DND-41 (cell line): ENCODE data around the gene RAB33A.

ENCODE experiments used
- ATAC-seq: fragments of 200-7000 bp; cut with Tn5 transposase; 3 replicates; pipeline ENCODE4 v1.9.1; 2021; ENCODE audit warnings: low read depth; ENCODE audit not compliant: insufficient read depth
- DNase-seq: peaks from one replicate; pipeline ENCODE4 v3.0.0-alpha.2; 2020
- H2AFZ ChIP-seq: 2 replicates; pipeline ENCODE4 v1.6.0; 2012; ENCODE audit warnings: low read depth, low read length
- H3K27ac ChIP-seq: 2 replicates; pipeline ENCODE4 v1.5.1; 2012; ENCODE audit warnings: low read length, inconsistent platforms
- H3K27me3 ChIP-seq: fragments of 200-600 bp; sonication (generic); 2 replicates; pipeline ENCODE4 v1.6.0; 2012; ENCODE audit warnings: low read length, mild to moderate bottlenecking, inconsistent platforms; ENCODE audit not compliant: insufficient read depth, poor library complexity
- H3K36me3 ChIP-seq: 2 replicates; pipeline ENCODE4 v1.5.1; 2012; ENCODE audit warnings: low read length, inconsistent platforms; ENCODE audit not compliant: insufficient read depth
- H3K4me1 ChIP-seq: 2 replicates; pipeline ENCODE4 v1.5.1; 2012; ENCODE audit warnings: mild to moderate bottlenecking, low read length; ENCODE audit not compliant: insufficient read depth
- H3K4me2 ChIP-seq: 2 replicates; pipeline ENCODE4 v1.6.0; 2012; ENCODE audit warnings: mild to moderate bottlenecking, moderate library complexity, low read length, inconsistent platforms; ENCODE audit not compliant: insufficient read depth
- H3K4me3 ChIP-seq, 2 experiments: fragments of 200-600 bp in 1 of 2; shearing (Covaris generic) in 1 of 2; 2 replicates each; pipeline ENCODE4 v1.5.1; 2012 to 2016; ENCODE audit warnings: inconsistent platforms in 2 of 2, low read length in 2 of 2, mild to moderate bottlenecking in 2 of 2, low read depth in 1 of 2, moderate library complexity in 1 of 2
- H3K79me2 ChIP-seq: 2 replicates; pipeline ENCODE4 v1.6.0; 2012; ENCODE audit warnings: low read length, inconsistent platforms; ENCODE audit not compliant: insufficient read depth
- H3K9ac ChIP-seq: 2 replicates; pipeline ENCODE4 v1.6.0; 2012; ENCODE audit warnings: low read depth, mild to moderate bottlenecking, inconsistent platforms, low read length, moderate library complexity
- H3K9me3 ChIP-seq: 2 replicates; pipeline ENCODE4 v1.5.1; 2012; ENCODE audit warnings: low read length, moderate library complexity, mild to moderate bottlenecking, inconsistent platforms; ENCODE audit not compliant: insufficient read depth, severe bottlenecking
- H4K20me1 ChIP-seq: 2 replicates; pipeline ENCODE4 v1.6.0; 2012; ENCODE audit warnings: low read length; ENCODE audit not compliant: insufficient read depth
- CTCF ChIP-seq: IDR thresholded peaks from 2 replicates; pipeline ENCODE4 v1.5.1; 2012; ENCODE audit warnings: borderline replicate concordance, low read length, moderate library complexity, mild to moderate bottlenecking; ENCODE audit not compliant: poor library complexity, severe bottlenecking; ENCODE audit errors: extremely low read depth
- EZH2 ChIP-seq: IDR thresholded peaks from 3 replicates; pipeline ENCODE4 v1.6.1; 2012; ENCODE audit warnings: borderline replicate concordance, low read depth, mild to moderate bottlenecking, moderate library complexity, low read length, inconsistent platforms; ENCODE audit not compliant: severe bottlenecking

The RAB33A gene

GRCh38 chrX:130158311-130158710, 13.5 kb upstream of the RAB33A start:
- Histone ChIP-seq H3K79me2 (peaks cover 59% of the 10 kb centered on the region), H3K27ac (no peak overlapping the region), H3K27me3 (no peaks in the 10 kb centered on the region), H2AFZ (no peak overlapping the region), H3K9ac (no peak overlapping the region), H3K4me2 (no peak overlapping the region), H3K4me1 (peaks cover 11% of the 10 kb centered on the region), H3K4me3 (no peak overlapping the region), H4K20me1 (no peaks in the 10 kb centered on the region; the same call in 1 of the 2 replicates), H3K36me3 (peaks cover 17% of the 10 kb centered on the region), H3K9me3 (no peaks in the 10 kb centered on the region)
- ATAC-seq (no peak), DNase-seq (no peak)
- no peak for TF ChIP-seq CTCF
- TF ChIP-seq EZH2: no peak

- no peak overlapping the region for H2AFZ ChIP-seq
- peaks cover 69% of the 10 kb centered on the region for H3K79me2 ChIP-seq
- DNase-seq: no peak
- TF ChIP-seq EZH2: no peak
- no peak for TF ChIP-seq CTCF
- no peak overlapping the region for H3K9ac ChIP-seq
- no peak overlapping the region for H3K4me3 ChIP-seq
- no peaks in the 10 kb centered on the region for H3K27me3 ChIP-seq
- H4K20me1 ChIP-seq: no peaks in the 10 kb centered on the region; the same call in 1 of the 2 replicates
- H3K27ac ChIP-seq: no peak overlapping the region
- ATAC-seq: no peak
- no peak overlapping the region for H3K4me2 ChIP-seq
- peaks cover 24% of the 10 kb centered on the region for H3K4me1 ChIP-seq
- no peaks in the 10 kb centered on the region for H3K9me3 ChIP-seq
- peaks cover 16% of the 10 kb centered on the region for H3K36me3 ChIP-seq
Observed at GRCh38 chrX:130159776-130160175, 12.0 kb upstream of the RAB33A start.

- Histone ChIP-seq H3K27me3 (no peaks in the 10 kb centered on the region), H3K27ac (no peak overlapping the region), H3K4me1 (peaks cover 33% of the 10 kb centered on the region), H2AFZ (no peak overlapping the region), H3K79me2 (peaks cover 77% of the 10 kb centered on the region), H3K36me3 (peaks cover 3% of the 10 kb centered on the region; the same call in 1 of the 2 replicates), H3K9ac (no peak overlapping the region), H3K4me2 (no peak overlapping the region), H3K4me3 (no peak overlapping the region), H3K9me3 (no peaks in the 10 kb centered on the region), H4K20me1 (no peaks in the 10 kb centered on the region; the same call in 1 of the 2 replicates)
- no peak for DNase-seq
- ATAC-seq: no peak
- TF ChIP-seq EZH2: no peak
- no peak for TF ChIP-seq CTCF
Observed at GRCh38 chrX:130162094-130162735, 9.5 kb upstream of the RAB33A start.
